ENCODE measurements around the gene PLIN5.

Gene PLIN5

GRCh38 chr19:4553775-4554174 lies 18.8 kb upstream of the PLIN5 start:
- DNase-seq (ENCODE audit: low read depth) = no peak
- no peak overlapping the region for H3K4me3 ChIP-seq (ENCODE audit: low read depth, low read length)
- TF ChIP-seq POLR2A (IDR thresholded peaks at IDR 0.05; ENCODE audit: extremely low read depth, insufficient read length) = no peak
- TF ChIP-seq MAX (IDR thresholded peaks at IDR 0.05; ENCODE audit: low read depth, low read length) = no peak
- TF ChIP-seq MYC (IDR thresholded peaks at IDR 0.05; ENCODE audit: low read depth, low read length) = no peak
- TF ChIP-seq CTCF (IDR thresholded peaks at IDR 0.05; ENCODE audit: low read depth, low read length) = no peak

GRCh38 chr19:4553092-4553695 lies 18.2 kb upstream of the PLIN5 start:
- TF ChIP-seq CTCF (IDR thresholded peaks at IDR 0.05; ENCODE audit: low read depth, low read length) = no peak
- TF ChIP-seq MAX (IDR thresholded peaks at IDR 0.05; ENCODE audit: low read depth, low read length) = no peak
- no peak for TF ChIP-seq MYC (IDR thresholded peaks at IDR 0.05; ENCODE audit: low read depth, low read length)
- TF ChIP-seq POLR2A (IDR thresholded peaks at IDR 0.05; ENCODE audit: extremely low read depth, insufficient read length) = no peak
- DNase-seq (ENCODE audit: low read depth) = no peak
- no peak overlapping the region for H3K4me3 ChIP-seq (ENCODE audit: low read depth, low read length)

- DNase-seq (ENCODE audit: low read depth) = no peak
- H3K4me3 ChIP-seq (ENCODE audit: low read depth, low read length) = no peak overlapping the region
- TF ChIP-seq POLR2A (IDR thresholded peaks at IDR 0.05; ENCODE audit: extremely low read depth, insufficient read length) = no peak
Measured at GRCh38 chr19:4552525-4552819, 17.4 kb upstream of the PLIN5 start.

GRCh38 chr19:4550479-4551050 lies 15.5 kb upstream of the PLIN5 start:
- no peak overlapping the region for H3K4me3 ChIP-seq (ENCODE audit: low read depth, low read length)
- no peak for DNase-seq (ENCODE audit: low read depth)
- TF ChIP-seq MYC (IDR thresholded peaks at IDR 0.05; ENCODE audit: low read depth, low read length) = no peak
- no peak for TF ChIP-seq POLR2A (IDR thresholded peaks at IDR 0.05; ENCODE audit: extremely low read depth, insufficient read length)
- TF ChIP-seq MAX (IDR thresholded peaks at IDR 0.05; ENCODE audit: low read depth, low read length) = no peak
- TF ChIP-seq CTCF (IDR thresholded peaks at IDR 0.05; ENCODE audit: low read depth, low read length) = no peak

- no peak for TF ChIP-seq MAX (IDR thresholded peaks at IDR 0.05; ENCODE audit: low read depth, low read length)
- TF ChIP-seq MYC (IDR thresholded peaks at IDR 0.05; ENCODE audit: low read depth, low read length) = no peak
- no peak for TF ChIP-seq POLR2A (IDR thresholded peaks at IDR 0.05; ENCODE audit: extremely low read depth, insufficient read length)
- no peak for TF ChIP-seq CTCF (IDR thresholded peaks at IDR 0.05; ENCODE audit: low read depth, low read length)
- no peak for DNase-seq (ENCODE audit: low read depth)
- no peak overlapping the region for H3K4me3 ChIP-seq (ENCODE audit: low read depth, low read length)
Measured at GRCh38 chr19:4550018-4550417, 15.0 kb upstream of the PLIN5 start.

- DNase-seq (ENCODE audit: low read depth) = no peak
- no peak overlapping the region for H3K4me3 ChIP-seq (ENCODE audit: low read depth, low read length)
- TF ChIP-seq MAX (IDR thresholded peaks at IDR 0.05; ENCODE audit: low read depth, low read length) (no peak), MYC (IDR thresholded peaks at IDR 0.05; ENCODE audit: low read depth, low read length) (no peak), CTCF (IDR thresholded peaks at IDR 0.05; ENCODE audit: low read depth, low read length) (no peak), POLR2A (IDR thresholded peaks at IDR 0.05; ENCODE audit: extremely low read depth, insufficient read length) (no peak)
Measured at GRCh38 chr19:4548238-4548584, 13.2 kb upstream of the PLIN5 start.
